HPDE6-E6E7 (cell line): ENCODE results near the gene TPRG1.

ENCODE experiments used
- DNase-seq: peaks from one replicate; pipeline ENCODE4 v3.0.0; 2011; ENCODE audit warnings: missing footprints; ENCODE audit errors: extremely low spot score

Gene TPRG1

GRCh38 chr3:189232790-189233189 lies 61.0 kb downstream of the TPRG1 start:
- no peak for DNase-seq

- peak; percentile 72 for DNase-seq
Measured at GRCh38 chr3:189233225-189233858, 61.6 kb downstream of the TPRG1 start.

GRCh38 chr3:189235214-189235613 lies 63.4 kb downstream of the TPRG1 start:
- DNase-seq, result no peak

GRCh38 chr3:189236352-189236751 lies 64.6 kb downstream of the TPRG1 start:
- DNase-seq, result no peak

GRCh38 chr3:189237526-189237925 lies 65.8 kb downstream of the TPRG1 start:
- DNase-seq, result no peak

GRCh38 chr3:189238071-189238470 lies 66.3 kb downstream of the TPRG1 start:
- DNase-seq, result no peak

- no peak for DNase-seq
Measured at GRCh38 chr3:189239616-189240015, 67.8 kb downstream of the TPRG1 start.

- no peak for DNase-seq
Measured at GRCh38 chr3:189249987-189250386, 78.2 kb downstream of the TPRG1 start.

- DNase-seq, result no peak
Measured at GRCh38 chr3:189258261-189258660, 86.5 kb downstream of the TPRG1 start.

- no peak for DNase-seq
Measured at GRCh38 chr3:189260556-189261493, 89.1 kb downstream of the TPRG1 start.

GRCh38 chr3:189262746-189263145 lies 91.0 kb downstream of the TPRG1 start:
- no peak for DNase-seq

GRCh38 chr3:189267981-189268613 lies 96.3 kb downstream of the TPRG1 start:
- peak; percentile 54 for DNase-seq

- DNase-seq, result no peak
Measured at GRCh38 chr3:189269365-189269764, 97.6 kb downstream of the TPRG1 start.

GRCh38 chr3:189270248-189270832 lies 98.6 kb downstream of the TPRG1 start:
- peak; percentile 67 for DNase-seq

GRCh38 chr3:189272500-189273119 lies 100.8 kb downstream of the TPRG1 start:
- DNase-seq, result no peak

- DNase-seq, result no peak
Measured at GRCh38 chr3:189273736-189274135, 102.0 kb downstream of the TPRG1 start.

- DNase-seq, result no peak
Measured at GRCh38 chr3:189275182-189275581, 103.4 kb downstream of the TPRG1 start.

- no peak for DNase-seq
Measured at GRCh38 chr3:189275852-189276251, 104.1 kb downstream of the TPRG1 start.

GRCh38 chr3:189276444-189277219 lies 104.9 kb downstream of the TPRG1 start:
- DNase-seq, result no peak

GRCh38 chr3:189277711-189278110 lies 105.9 kb downstream of the TPRG1 start:
- no peak for DNase-seq

GRCh38 chr3:189278221-189278620 lies 106.5 kb downstream of the TPRG1 start:
- DNase-seq, result no peak
